ENCODE results near the gene GNG3.

GRCh38 chr11:62702246-62702645, 5.2 kb upstream of the GNG3 start:
- TF ChIP-seq MAX (IDR thresholded peaks at IDR 0.05) (no peak), TCF12 (IDR thresholded peaks at IDR 0.05; ENCODE audit: low read depth) (no peak), CEBPB (IDR thresholded peaks at IDR 0.05) (no peak)
